GM10847 (cell line): ENCODE data around the gene SMPD3.

ENCODE experiments used
- POLR2A ChIP-seq: IDR thresholded peaks from 2 replicates; pipeline ENCODE4 v1.6.1; 2011; ENCODE audit not compliant: insufficient read length; ENCODE audit errors: extremely low read depth

The SMPD3 gene

DNA sequence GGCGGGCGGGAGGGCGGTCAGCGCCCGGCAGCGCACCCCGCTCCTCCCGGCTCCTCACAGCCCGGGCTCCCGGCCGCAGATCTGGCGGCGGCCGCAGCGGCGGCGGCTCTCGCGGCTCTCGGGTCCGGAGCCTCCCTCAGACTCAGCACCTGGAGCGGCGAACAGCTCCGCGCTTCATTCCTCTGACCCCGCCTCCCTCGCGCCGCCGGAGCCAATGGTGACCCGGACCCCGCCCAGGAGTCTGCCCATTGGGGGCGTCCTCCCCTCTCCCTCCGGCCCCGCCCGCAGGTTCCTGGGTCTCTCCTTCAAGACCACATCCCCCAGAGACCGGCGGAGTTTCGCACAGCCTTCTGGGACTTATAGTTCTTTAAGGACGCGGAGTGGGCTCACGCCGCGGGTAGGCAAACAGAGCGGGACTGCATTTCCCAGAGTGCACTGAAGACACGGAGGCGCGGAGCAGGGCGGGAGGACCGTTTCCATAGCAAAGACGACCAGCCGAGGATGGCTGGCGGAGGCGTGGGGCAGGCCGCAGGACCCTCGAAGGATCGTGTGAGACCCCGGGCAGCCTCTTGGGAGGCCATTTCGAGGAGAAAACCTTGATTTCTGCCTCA, at the start of gene SMPD3:
TSS of gene SMPD3 (minus strand) at position 149 of the 611 bp plus-strand sequence. CDS start 76,327 bp downstream, outside the sequence.
- TF ChIP-seq POLR2A, result no peak

DNA sequence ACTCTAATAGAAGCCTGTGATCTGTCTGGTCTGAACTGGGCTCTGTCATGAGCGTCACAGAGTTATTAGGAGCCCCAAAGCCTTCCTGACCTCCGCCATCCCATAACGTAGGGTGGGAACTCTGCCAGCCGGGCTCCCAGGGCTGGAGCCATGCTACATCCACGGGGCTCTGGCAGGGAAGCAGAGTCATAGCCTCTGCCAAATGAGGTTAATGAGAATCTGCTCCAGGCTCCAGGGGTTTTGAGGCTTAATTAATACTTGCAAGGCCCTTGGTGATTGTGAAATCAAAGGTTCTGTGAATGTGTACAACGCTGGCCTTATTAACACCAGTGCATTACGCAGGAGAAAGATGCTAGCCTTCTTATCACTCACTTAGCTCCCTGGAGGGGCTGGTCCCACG, 48.4 kb upstream of the SMPD3 start:
- TF ChIP-seq POLR2A, result no peak

DNA sequence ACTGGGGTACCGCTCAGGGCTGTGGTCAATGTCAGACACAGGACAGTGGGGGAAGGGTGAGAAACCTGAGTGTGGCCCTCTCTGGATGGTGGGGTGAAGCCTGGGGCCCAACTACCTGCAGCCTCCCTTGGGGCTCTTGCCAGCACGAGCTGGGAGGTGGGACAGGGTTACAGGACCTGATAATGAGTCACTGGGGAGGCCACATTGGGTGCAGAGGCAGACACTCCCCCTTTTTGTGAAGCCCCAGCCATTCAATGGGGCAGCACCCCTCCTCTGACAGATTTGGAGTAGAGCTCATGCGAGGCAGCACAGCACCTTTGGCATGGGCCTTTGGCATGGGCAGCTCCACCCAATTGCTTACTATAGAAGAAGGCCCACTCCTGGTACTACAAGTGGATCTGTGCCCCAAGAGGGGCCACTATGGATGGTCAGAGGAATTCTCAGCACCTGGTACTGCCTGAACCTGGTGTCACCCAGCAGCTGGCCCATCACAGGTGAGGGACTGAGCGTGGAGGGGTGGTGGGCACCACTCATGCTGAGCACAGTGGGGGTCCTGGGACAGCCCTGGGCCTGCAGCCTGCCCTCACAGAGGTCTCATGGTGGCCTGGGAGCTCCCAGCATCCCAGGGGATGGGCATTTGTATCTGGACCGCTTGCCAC, 45.2 kb upstream of the SMPD3 start:
- no peak for TF ChIP-seq POLR2A

DNA sequence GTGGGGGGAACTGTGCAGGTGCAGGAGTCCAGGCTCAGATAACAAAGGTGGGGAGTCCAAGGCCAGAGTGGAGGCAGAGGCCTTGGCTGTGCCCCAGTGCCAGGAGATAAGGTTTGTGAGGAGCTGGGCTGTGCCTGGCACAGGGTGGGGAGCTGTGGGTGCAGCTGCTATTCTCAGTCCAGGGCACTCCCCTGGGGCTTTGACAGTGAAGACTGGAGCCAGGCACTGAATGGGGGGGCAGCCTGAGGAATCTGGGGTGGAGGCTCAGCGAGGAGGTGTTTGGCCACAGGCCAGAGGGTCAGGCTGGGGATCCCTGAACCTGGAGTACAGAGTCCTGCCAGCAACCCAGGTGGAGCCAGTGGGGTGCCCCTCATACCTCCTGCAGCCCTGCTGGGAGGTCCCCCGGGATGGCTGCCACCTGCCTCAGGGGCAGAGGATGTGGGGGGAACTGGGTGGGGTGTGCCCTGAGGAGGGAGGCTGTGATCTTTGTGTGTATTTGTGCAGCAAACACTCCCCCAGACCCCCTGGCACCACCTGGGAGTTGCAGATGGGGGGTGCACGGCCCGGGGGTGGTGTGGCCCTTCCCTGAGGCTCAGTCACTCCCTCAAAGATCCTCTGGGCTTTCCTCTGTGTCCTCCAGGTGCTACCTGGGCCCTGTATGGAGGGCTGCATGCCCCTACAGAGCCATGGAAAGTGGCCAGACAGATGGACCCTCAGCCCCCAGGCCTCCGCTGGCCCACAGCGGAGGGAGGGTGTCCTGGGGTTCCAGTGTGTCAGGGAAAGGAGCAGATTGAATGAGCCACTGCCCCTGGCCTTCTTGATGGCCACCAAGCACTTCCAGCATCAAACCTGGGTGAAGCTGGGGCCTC, 44.5 kb upstream of the SMPD3 start:
- no peak for TF ChIP-seq POLR2A

DNA sequence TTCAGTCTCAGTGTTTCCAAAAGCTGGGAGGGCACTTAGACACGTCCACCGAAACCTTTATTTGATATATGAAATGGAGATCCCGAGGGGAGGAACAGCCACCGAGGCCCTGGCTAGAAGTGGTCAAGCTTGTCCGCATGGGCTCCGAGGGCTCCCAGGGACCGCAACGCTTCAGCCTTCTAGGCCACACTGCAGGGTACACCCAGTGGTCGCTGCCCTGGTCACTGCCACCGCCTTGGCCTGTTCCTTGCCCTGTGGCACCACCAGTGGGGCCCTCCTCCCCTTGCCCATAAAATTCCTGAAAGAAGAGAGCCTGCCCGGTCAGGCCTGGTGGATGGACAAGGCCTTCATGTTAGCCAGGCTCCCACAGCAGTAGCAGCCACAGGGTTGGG, 43.8 kb upstream of the SMPD3 start:
- TF ChIP-seq POLR2A, result no peak

DNA sequence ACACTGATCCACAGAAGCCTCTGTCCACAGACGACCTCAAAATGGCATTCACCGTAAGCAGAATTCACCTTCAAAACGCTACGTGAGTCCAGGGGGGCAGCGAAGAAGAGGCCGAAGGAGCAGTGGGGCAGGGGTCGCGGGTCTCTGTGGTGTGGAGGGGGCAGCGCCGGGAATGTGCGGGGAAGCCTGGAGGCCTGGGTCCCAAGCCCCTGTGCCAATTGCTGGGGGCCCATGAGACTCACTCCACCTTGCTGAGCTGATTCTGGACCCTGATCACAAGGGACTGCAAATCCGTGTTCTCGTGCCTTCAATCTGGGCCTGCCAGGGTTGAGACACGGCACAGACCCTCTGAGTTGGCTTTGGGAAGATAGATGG, 43.3 kb upstream of the SMPD3 start:
- no peak for TF ChIP-seq POLR2A

DNA sequence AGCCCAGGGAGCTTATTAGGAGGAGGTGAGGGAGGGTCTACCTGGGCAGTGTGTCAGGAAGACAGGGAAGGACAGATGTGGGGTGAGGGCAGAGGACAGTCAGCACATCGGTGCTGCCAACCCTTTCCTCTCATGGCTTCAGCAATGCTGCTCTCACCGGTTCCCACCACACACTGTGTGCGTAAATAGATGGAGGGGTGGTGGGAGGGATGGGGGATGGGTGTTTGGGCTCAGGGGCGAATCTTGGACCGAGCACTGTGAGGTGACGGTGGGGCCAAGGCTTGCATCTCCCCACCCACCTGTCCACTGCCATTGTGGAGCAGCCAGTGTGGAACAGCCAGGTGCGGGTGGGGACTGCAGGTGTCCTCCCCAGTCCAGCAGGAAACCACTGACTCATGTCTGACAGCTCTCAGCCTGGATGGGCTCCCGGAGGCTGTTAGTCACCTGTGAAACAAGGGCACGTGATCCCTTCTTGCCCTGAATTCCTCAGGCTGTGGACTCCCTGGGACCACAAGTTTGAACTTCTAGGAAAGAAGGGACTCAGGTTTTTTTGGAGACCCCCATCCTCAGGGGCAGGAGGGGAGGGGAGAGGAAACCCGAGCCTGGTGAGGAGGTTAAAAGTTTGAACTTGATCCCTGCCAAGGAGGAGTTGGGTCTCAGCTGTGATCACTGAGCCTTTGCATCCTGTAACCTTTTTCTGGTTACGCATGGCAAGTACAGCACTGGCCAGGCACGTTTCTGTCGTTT, 42.7 kb upstream of the SMPD3 start:
- TF ChIP-seq POLR2A, result no peak

DNA sequence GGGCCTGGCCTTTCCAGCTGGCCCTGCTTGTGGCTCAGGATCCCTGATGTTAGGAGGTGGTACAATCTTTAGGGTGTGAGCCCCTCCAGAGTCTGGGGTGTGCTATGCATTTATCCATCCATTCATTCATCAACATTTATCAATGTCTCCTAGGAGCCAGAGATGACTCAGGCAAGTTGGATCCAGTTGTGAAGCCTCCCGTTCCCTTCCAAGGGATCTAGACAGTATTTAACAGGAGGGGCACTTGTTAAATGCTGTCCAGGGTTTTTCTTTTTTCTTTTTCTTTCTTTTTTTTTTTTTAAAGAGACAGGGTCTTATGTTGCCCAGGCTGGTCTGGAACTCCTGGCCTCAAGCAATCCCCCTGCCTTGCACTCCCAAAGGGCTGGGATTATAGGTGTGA, 42.0 kb upstream of the SMPD3 start:
- no peak for TF ChIP-seq POLR2A

DNA sequence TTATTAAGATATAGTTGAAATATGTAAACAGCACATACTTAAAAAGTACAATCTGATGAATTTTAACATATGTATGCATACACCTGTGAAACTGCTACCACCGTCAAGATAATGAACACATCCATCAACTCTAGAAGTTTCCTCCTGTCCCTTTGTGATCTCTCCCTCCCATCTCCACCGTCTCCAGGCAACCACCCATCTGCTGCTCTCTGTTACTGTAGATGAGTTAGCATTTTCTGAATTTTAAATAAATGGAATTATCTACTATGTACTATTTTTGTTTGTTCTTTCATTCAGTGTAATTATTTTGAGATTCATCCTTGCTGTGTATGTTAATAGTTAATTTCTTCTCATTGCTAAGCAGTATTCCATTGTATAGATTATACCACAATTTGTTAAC, 40.2 kb upstream of the SMPD3 start:
- no peak for TF ChIP-seq POLR2A

DNA sequence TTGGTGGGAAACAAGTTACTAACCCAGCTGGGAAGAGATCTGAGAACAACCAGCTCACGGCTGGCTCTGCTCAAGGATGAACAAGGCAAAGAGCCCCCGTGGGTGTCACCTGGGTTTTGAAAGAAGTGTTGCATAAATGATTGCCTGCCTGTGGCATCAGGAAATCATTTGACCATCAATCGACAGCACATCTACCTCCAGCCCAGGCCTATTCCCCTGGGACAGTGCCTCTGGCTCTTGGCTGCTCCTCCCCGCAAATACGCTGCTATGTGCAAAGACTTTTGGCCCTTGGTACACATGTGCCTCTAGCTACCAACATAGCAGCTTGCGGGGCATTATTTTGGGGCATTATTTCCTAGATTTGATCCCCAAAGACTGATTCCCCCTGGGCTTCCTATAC, 39.4 kb upstream of the SMPD3 start:
- no peak for TF ChIP-seq POLR2A

DNA sequence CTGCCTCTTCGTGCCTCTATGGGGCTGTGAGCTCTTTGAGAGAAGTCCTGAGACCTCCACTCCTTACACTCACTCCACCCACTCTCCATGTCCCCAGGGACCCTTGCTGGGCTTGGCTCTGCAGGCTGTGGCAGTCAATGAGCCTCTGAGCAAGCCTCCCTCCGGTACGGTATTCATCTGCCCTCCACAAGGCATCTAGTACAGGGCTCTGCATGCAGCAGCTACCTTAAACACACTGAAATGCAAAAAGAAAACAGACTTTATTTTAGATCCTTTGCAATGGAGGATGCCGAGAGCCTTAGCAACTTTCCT, 38.9 kb upstream of the SMPD3 start:
- TF ChIP-seq POLR2A, result no peak

DNA sequence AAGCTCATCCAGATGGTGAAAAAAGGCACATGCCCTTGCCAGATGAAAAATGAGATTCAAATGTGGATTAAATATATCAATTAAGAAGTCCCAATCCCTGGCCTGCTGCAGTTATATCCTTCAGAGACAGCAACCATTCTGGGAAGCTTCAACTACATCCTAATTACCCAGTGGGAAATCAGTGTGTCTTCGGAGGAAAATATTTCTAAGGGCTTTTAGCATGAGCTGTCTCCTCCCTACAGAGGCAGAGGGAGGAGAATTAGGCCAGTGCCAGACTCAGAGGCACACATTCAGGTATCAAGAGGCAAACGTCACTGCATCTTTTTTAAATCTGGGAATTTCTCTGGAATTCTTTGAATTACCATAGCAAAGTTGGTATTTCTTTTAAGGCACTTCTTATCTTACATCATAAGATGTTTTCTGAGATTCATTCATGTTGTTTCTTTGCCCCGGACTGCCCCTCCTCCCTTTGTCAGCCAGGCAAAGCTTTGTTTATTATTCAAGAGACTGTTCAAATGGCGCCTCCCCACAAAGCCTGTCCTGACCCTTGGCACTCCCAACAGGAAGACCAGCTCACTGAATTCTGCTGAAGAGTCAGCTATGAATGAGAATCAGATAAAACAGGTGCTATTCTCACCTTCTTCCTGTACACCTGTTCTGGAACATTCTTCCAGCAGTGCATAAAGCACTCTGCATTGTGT, 38.3 kb upstream of the SMPD3 start:
- no peak for TF ChIP-seq POLR2A

DNA sequence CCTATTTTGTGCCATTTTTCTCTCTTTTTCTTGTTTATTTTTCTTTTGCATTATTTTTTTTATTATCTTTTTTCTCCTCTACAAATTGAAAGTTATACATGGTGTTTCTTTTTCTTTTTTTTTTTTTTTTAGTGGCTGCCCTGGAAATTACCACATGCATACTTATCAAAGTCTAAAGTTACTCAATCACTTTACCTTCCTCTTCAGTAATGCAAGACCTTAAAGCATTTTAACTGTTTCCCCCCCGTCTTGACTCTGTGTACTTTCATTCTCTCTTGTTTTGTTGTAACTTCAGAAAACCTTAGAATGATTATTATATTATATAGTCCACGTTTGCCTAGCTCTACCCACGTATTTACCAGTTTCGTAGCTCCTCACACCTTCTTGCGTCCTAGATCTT, 33.3 kb upstream of the SMPD3 start:
- no peak for TF ChIP-seq POLR2A

DNA sequence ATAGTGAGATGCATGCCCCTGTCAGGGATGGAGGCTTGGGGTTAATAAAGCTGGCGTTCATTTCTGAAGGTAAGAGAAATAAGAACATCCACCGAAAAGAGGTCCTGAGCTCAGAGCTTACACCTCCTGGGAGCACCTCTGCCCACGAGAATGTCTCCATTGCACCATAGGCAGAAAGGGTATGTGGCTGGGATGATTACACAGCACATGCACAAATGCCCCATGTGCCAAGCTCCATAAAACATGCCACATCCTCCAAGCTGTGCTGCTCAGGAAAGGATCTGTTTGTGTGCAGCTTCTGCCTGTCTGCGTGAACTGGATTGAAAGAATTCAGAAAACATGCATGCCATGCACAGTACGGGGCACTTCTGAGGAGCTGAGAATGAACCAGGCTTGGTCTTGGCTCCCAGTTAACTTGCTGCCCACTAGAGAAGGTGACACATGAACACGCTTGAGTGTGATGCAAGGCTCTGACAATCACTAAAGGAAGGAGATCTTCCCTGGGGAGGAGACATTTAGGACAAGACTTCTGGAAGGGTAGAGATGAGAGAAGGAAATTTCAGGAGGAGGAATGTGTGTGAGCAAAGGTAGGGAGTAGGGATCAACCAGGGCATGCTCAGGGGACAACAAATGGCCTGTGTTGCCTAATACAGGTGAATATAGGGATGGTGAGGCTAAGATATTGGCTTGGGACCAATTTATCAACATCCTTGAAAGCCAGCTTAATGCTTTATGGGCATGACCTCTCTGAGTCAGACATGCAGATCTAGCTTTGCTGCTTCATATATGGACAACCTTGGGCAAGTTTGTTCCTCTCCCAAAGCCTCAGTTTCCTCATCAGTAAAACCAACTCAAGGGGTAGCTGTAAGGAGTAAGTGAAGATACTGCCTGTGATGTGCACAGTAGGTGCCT, 32.0 kb upstream of the SMPD3 start:
- no peak for TF ChIP-seq POLR2A

DNA sequence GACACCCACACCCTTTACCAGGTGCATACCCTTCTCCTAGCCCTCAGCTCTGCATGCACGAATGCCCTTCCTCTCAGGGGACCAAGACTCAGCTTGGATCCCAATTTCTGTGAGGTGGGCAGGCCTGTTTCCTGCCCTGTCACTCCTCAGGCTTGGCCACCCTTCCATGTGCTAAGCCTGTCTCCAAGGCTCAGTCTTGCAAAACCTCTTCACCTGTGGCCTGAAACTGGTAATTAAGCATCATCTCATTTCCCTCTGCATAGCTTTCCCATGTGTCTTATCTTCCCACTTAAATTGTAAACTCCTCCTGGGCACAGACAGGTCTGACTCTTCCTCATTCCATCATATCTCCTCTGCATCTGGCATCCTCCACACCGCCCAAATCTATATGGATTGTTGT, 31.0 kb upstream of the SMPD3 start:
- no peak for TF ChIP-seq POLR2A
